PC-3 (cell line): ENCODE results near the gene LAX1. TPM values are rescaled to one million over a fixed set of nuclear protein-coding genes. Genes with fewer than 3 reads are reported as not detected.
A peak's percentile ranks its signal among the peaks of the same experiment; 100 is the strongest.

ENCODE experiments used
- ATAC-seq: fragments of 200-7000 bp; cut with Tn5 transposase; 2 replicates; pipeline ENCODE4 v1.9.1; 2020; ENCODE audit warnings: mild to moderate bottlenecking, moderate library complexity
- BruUV-seq: library from RNA; stranded (reverse); fragments of 400-500 nt; replicated peaks from 2 replicates; lab custom pipeline; 2021; lab: Mats Ljungman, UMichigan
- CTCF ChIA-PET: fragments of 300-600 bp; sonication (Branson Sonifier 250); formaldehyde crosslinking; loops from one replicate; lab custom pipeline; 2022; ENCODE audit warnings: antibody characterized with exemption; lab: Charles Lee
- POLR2A ChIA-PET: fragments of 300-600 bp; sonication (Branson Sonifier 250); formaldehyde crosslinking; loops from one replicate; lab custom pipeline; 2022; ENCODE audit warnings: antibody characterized with exemption; ENCODE audit not compliant: unreplicated experiment; lab: Charles Lee
- DNase-seq: peaks from one replicate; pipeline ENCODE4 v3.0.0-alpha.2; 2015
- H2AFZ ChIP-seq: fragments of 300-600 bp; sonication (generic); 2 replicates; pipeline ENCODE4 v1.6.0; 2016; ENCODE audit warnings: antibody characterized with exemption, low read length
- H3F3A ChIP-seq: fragments of 300-600 bp; sonication (generic); one replicate; pipeline ENCODE4 v1.6.0; 2017; ENCODE audit warnings: antibody characterized with exemption, low read length, control low read depth, mild to moderate bottlenecking; ENCODE audit not compliant: unreplicated experiment
- H3K27ac ChIP-seq: fragments of 300-600 bp; sonication (generic); 2 replicates; pipeline ENCODE4 v1.5.1; 2016; ENCODE audit warnings: mild to moderate bottlenecking, low read length
- H3K27me3 ChIP-seq: fragments of 300-600 bp; sonication (generic); 2 replicates; pipeline ENCODE4 v1.6.1; 2016; ENCODE audit warnings: low read length, mixed read lengths
- H3K36me3 ChIP-seq: fragments of 300-600 bp; sonication (generic); 2 replicates; pipeline ENCODE4 v1.6.1; 2016; ENCODE audit warnings: low read depth, mixed run types, low read length, mixed read lengths
- H3K4me1 ChIP-seq: fragments of 300-600 bp; sonication (generic); 2 replicates; pipeline ENCODE4 v1.5.1; 2016; ENCODE audit warnings: low read length; ENCODE audit not compliant: insufficient read depth
- H3K4me2 ChIP-seq: fragments of 300-600 bp; sonication (generic); 2 replicates; pipeline ENCODE4 v1.6.0; 2016; ENCODE audit warnings: low read length
- H3K4me3 ChIP-seq: fragments of 300-600 bp; sonication (generic); 2 replicates; pipeline ENCODE4 v1.5.1; 2016; ENCODE audit warnings: mild to moderate bottlenecking, low read length, mixed read lengths
- H3K79me2 ChIP-seq: fragments of 300-600 bp; sonication (generic); 2 replicates; pipeline ENCODE4 v1.6.1; 2017; ENCODE audit warnings: low read length, mixed read lengths
- H3K9ac ChIP-seq: fragments of 300-600 bp; sonication (generic); 2 replicates; pipeline ENCODE4 v1.6.0; 2016; ENCODE audit warnings: mild to moderate bottlenecking, low read length
- H3K9me2 ChIP-seq: fragments of 300-600 bp; sonication (generic); replicated peaks from 2 replicates; pipeline ENCODE4 v1.6.1; 2016; ENCODE audit warnings: mixed run types, low read length, mixed read lengths
- H3K9me3 ChIP-seq: fragments of 300-600 bp; sonication (generic); 2 replicates; pipeline ENCODE4 v1.6.1; 2016; ENCODE audit warnings: low read length, mixed read lengths
- H4K20me1 ChIP-seq: fragments of 300-600 bp; sonication (generic); 2 replicates; pipeline ENCODE4 v1.6.1; 2016; ENCODE audit warnings: low read length, mixed read lengths
- CTCF ChIP-seq: fragments of 300-600 bp; sonication (generic); conservative IDR thresholded peaks from 2 replicates; pipeline ENCODE4 v1.5.1; 2017; ENCODE audit warnings: antibody characterized with exemption, low read depth, mild to moderate bottlenecking, low read length
- EZH2 ChIP-seq: fragments of 300-600 bp; sonication (generic); IDR thresholded peaks from one replicate; pipeline ENCODE4 v1.6.1; 2017; ENCODE audit warnings: antibody characterized with exemption, mild to moderate bottlenecking, low read length; ENCODE audit not compliant: unreplicated experiment
- EZH2phosphoT487 ChIP-seq: fragments of 300-600 bp; sonication (generic); IDR thresholded peaks from 2 replicates; pipeline ENCODE4 v1.6.1; 2018; ENCODE audit warnings: mild to moderate bottlenecking, antibody characterized with exemption, low read length, borderline replicate concordance
- intact Hi-C: fragments of 100-400 bp; cut with micrococcal nuclease; formaldehyde crosslinking; loops from 2 replicates; pipeline ENCODE4 v1.9.0; 2023
- total RNA-seq: library from RNA; depleted of rRNA; stranded (reverse); fragments of >200 nt; gene quantifications from 2 replicates; pipeline ENCODE4 v1.2.3, GENCODE V29; 2014

The LAX1 gene
- total RNA-seq, 1 experiment from 2014 or later = not detected

- TF ChIP-seq EZH2phosphoT487 (no peak), EZH2 (no peak), CTCF (no peak)
- H3K9ac ChIP-seq = no peak overlapping the region
- no TSS peak for BruUV-seq
- H3F3A ChIP-seq = peaks cover 3% of the 10 kb centered on the region
- H3K9me3 ChIP-seq = no peaks in the 10 kb centered on the region
- POLR2A ChIA-PET = interaction anchor here (0.6 kb wide), 1 partner anchor 245 kb away, joined by 4 read pairs; no protein-coding TSS in a partner anchor
- H3K27ac ChIP-seq = no peak overlapping the region
- no peaks in the 10 kb centered on the region for H3K27me3 ChIP-seq
- H3K79me2 ChIP-seq = no peaks in the 10 kb centered on the region
- H2AFZ ChIP-seq = no peak overlapping the region
- H3K4me1 ChIP-seq = peaks cover 11% of the 10 kb centered on the region
- H3K9me2 ChIP-seq = no peaks in the 10 kb centered on the region
- DNase-seq = peak; percentile 44
- peak; percentile 96 for ATAC-seq
- intact Hi-C loops = no loop called here
- CTCF ChIA-PET = interaction anchor here (0.9 kb wide), 1 partner anchor 22 kb away, joined by 3 read pairs; no protein-coding TSS in a partner anchor
- H3K4me3 ChIP-seq = no peak overlapping the region
- H4K20me1 ChIP-seq = no peaks in the 10 kb centered on the region
- no peak overlapping the region for H3K4me2 ChIP-seq
- peaks cover 25% of the 10 kb centered on the region; the same call in 1 of the 2 replicates for H3K36me3 ChIP-seq
Measured at GRCh38 chr1:203720242-203720641, 44.7 kb upstream of the LAX1 start.

- BruUV-seq = no TSS peak
- ChIA-PET CTCF (no interaction called here), POLR2A (interaction anchor here (0.6 kb wide), 1 partner anchor 21 kb away, joined by 3 read pairs; no protein-coding TSS in a partner anchor)
- H3K27ac ChIP-seq = no peak overlapping the region
- H3K4me2 ChIP-seq = no peak overlapping the region
- H3K4me3 ChIP-seq = no peak overlapping the region
- no peaks in the 10 kb centered on the region for H3K27me3 ChIP-seq
- H3F3A ChIP-seq = peaks cover 3% of the 10 kb centered on the region
- no peak overlapping the region for H3K9ac ChIP-seq
- H3K4me1 ChIP-seq = peaks cover 11% of the 10 kb centered on the region
- H3K9me3 ChIP-seq = no peaks in the 10 kb centered on the region
- H2AFZ ChIP-seq = no peak overlapping the region
- H3K36me3 ChIP-seq = peaks cover 22% of the 10 kb centered on the region; the same call in 1 of the 2 replicates
- no peaks in the 10 kb centered on the region for H3K79me2 ChIP-seq
- TF ChIP-seq EZH2phosphoT487 (no peak), EZH2 (no peak), CTCF (no peak)
- intact Hi-C loops = no loop called here
- ATAC-seq = no peak
- H4K20me1 ChIP-seq = no peaks in the 10 kb centered on the region
- DNase-seq = no peak
- no peaks in the 10 kb centered on the region for H3K9me2 ChIP-seq
Measured at GRCh38 chr1:203722909-203723308, 42.1 kb upstream of the LAX1 start.

GRCh38 chr1:203726417-203726867 is 38.5 kb upstream of the LAX1 start:
- Histone ChIP-seq H3K9ac (no peak overlapping the region), H3K27me3 (no peaks in the 10 kb centered on the region), H3K4me1 (no peaks in the 10 kb centered on the region), H3K4me3 (no peak overlapping the region), H3K27ac (no peak overlapping the region), H3K4me2 (no peak overlapping the region), H3F3A (no peaks in the 10 kb centered on the region), H3K36me3 (peaks cover 18% of the 10 kb centered on the region; the same call in 1 of the 2 replicates), H4K20me1 (no peaks in the 10 kb centered on the region), H2AFZ (no peak overlapping the region), H3K79me2 (no peaks in the 10 kb centered on the region), H3K9me2 (no peaks in the 10 kb centered on the region), H3K9me3 (no peaks in the 10 kb centered on the region)
- no peak for ATAC-seq
- ChIA-PET POLR2A (no interaction called here), CTCF (no interaction called here)
- no peak for DNase-seq
- no TSS peak for BruUV-seq
- no peak for TF ChIP-seq EZH2phosphoT487
- intact Hi-C loops = no loop called here
